ENCODE measurements around the gene BRINP1. TPM values are rescaled to one million over a fixed set of nuclear protein-coding genes. Genes with fewer than 3 reads are reported as not detected.
"Not testable (repeated sequence)": the region's sequence is repeated elsewhere in the genome, so short reads cannot be mapped to it uniquely, and the experiment has no call there.

Gene BRINP1
- total and polyA plus RNA-seq, 8 donors, result 0.04 to 0.19 (median 0.08) TPM; not detected in 3

GRCh38 chr9:119180897-119181296 is 188.3 kb downstream of the BRINP1 start:
- FAIRE-seq, result no peak

DNA sequence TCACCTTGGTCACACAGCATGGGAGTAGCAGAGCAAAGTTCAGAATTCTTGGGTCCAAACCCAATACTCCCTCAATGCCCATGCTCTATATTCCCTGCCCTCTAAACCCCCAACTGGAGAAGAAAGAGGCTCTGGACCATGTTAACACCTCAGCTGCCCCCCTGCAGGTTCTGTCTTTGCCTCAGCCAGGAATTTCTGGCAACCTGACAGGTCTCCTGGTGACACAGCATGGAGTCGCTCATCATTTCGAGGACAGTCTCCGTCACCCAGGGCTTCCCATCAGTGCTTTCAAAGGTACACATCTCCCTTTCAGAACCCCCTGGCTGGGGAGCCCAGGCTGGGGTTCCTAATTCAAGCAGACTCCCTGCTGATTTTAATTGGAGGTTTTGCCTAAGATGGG is 189.5 kb downstream of the BRINP1 start:
- 59 to 66% methylated on average over 3 of the region's 3 CpGs for WGBS, 2 donors
- DNase-seq, result no peak

More at GRCh38 chr9:119180897-119181296, 188.3 kb downstream of the BRINP1 start:
- WGBS, 2 donors, result 74 to 76% methylated on average over 3 of the region's 3 CpGs
- DNase-seq (no peak), ATAC-seq (no peak)
- no peak overlapping the region for H3K4me3 ChIP-seq
- intact Hi-C loops (cut with DNase I), result no loop called here
- no peaks in the 10 kb centered on the region for H3K27me3 ChIP-seq
- H3K9me3 ChIP-seq, result no peaks in the 10 kb centered on the region
- H3K27ac ChIP-seq, result no peak overlapping the region
- TF ChIP-seq CTCF (IDR thresholded peaks at IDR 0.05), result no peak
- no peaks in the 10 kb centered on the region for H3K4me1 ChIP-seq
- no peaks in the 10 kb centered on the region for H3K36me3 ChIP-seq

DNA sequence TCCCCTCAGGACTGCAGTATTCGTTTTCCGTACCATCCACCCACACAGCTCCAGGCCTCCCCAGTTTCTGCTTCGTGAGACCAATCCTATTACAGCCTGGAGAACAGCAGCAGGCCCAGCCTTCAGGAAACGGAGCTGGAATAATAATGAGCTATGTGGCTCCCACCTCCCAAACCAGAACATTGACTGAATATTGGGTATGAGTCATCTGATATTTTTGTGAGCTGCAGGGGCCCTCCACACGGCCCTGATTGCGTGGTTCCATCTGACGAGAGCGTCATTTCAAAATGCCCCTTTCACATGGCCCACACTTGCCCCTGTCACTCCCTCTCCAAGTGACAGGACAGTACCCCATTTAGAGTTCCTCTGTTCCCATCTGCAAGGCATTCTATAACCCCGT is 192.0 kb downstream of the BRINP1 start:
- Histone ChIP-seq H3K27me3 (no peaks in the 10 kb centered on the region), H3K9me3 (no peaks in the 10 kb centered on the region), H3K27ac (no peak overlapping the region), H3K4me3 (no peak overlapping the region), H3K36me3 (no peaks in the 10 kb centered on the region), H3K4me1 (no peaks in the 10 kb centered on the region)
- WGBS, 2 donors, result 61 to 69% methylated on average over 9 of the region's 9 CpGs
- intact Hi-C loops (cut with DNase I), result no loop called here
- no peak for TF ChIP-seq CTCF (IDR thresholded peaks at IDR 0.05)
- ATAC-seq (no peak), DNase-seq (no peak), FAIRE-seq (no peak)

More for the DNA sequence above, 189.5 kb downstream of the BRINP1 start:
- ATAC-seq (no peak), FAIRE-seq (no peak)
- intact Hi-C loops (cut with DNase I), result no loop called here
- Histone ChIP-seq H3K27me3 (no peaks in the 10 kb centered on the region), H3K4me3 (no peak overlapping the region), H3K36me3 (no peaks in the 10 kb centered on the region), H3K4me1 (no peaks in the 10 kb centered on the region), H3K27ac (no peak overlapping the region), H3K9me3 (no peaks in the 10 kb centered on the region)
- TF ChIP-seq CTCF (IDR thresholded peaks at IDR 0.05), result no peak

GRCh38 chr9:119175581-119175980 is 193.7 kb downstream of the BRINP1 start:
- Histone ChIP-seq H3K9me3 (no peaks in the 10 kb centered on the region), H3K36me3 (no peaks in the 10 kb centered on the region), H3K27me3 (no peaks in the 10 kb centered on the region), H3K4me1 (no peaks in the 10 kb centered on the region), H3K4me3 (no peak overlapping the region), H3K27ac (no peak overlapping the region)
- no peak for FAIRE-seq
- intact Hi-C loops (cut with DNase I), result no loop called here
- no peak for TF ChIP-seq CTCF (IDR thresholded peaks at IDR 0.05)
- no peak for DNase-seq
- 77 to 80% methylated on average over 1 of the region's 1 CpG for WGBS, 2 donors
- ATAC-seq, result no peak

DNA sequence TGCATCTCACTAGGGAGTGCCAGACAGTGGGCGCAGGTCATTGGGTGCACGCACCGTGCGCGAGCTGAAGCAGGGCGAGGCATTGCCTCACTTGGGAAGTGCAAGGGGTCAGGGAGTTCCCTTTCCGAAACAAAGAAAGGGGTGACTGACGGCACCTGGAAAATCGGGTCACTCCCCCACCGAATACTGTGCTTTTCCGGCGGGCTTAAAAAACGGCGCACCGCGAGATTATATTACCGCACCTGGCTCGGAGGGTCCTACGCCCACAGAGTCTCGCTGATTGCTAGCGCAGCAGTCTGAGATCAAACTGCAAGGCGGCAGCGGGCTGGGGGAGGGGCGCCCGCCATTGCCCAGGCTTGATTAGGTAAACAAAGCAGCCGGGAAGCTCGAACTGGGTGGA is 200.0 kb downstream of the BRINP1 start:
- intact Hi-C loops (cut with DNase I); DNase-seq; ATAC-seq; H3K4me3 ChIP-seq; H3K9me3 ChIP-seq; H3K4me1 ChIP-seq; H3K27ac ChIP-seq; H3K36me3 ChIP-seq; H3K27me3 ChIP-seq; FAIRE-seq: not testable (repeated sequence)
- 11 to 18% methylated on average over 25 to 27 of the region's 27 CpGs for WGBS, 2 donors
